HepG2 (cell line): ENCODE data around the gene CLPX. TPM values are rescaled to one million over a fixed set of nuclear protein-coding genes. Genes with fewer than 3 reads are reported as not detected.

Experiments used
- ASH2L ChIP-seq: fragments of 300-600, 200-600 bp; sonication (generic); IDR thresholded peaks from 2 replicates; pipeline ENCODE4 v1.7.0; 2017; ENCODE audit warnings: low read depth, mild to moderate bottlenecking, moderate library complexity, mixed read lengths, low read length; ENCODE audit not compliant: insufficient read length
- CREM ChIP-seq, 2 experiments: sonication (generic) in 1 of 2; formaldehyde crosslinking in 1 of 2; IDR thresholded peaks; 2 replicates each; pipeline versions ENCODE4 v1.4.0 to v1.6.1; 2016 to 2020; ENCODE audit warnings: antibody characterized with exemption in 1 of 2, mild to moderate bottlenecking in 1 of 2, missing genetic modification reagents in 1 of 2
- HDAC6 ChIP-seq: fragments of 200-600 bp; sonication (generic); IDR thresholded peaks from 2 replicates; pipeline ENCODE4 v1.7.0; 2017; ENCODE audit warnings: mild to moderate bottlenecking, antibody characterized with exemption, low read length, low read depth
- HMG20B ChIP-seq: conservative IDR thresholded peaks from 2 replicates; pipeline ENCODE4 v1.6.1; 2016; ENCODE audit warnings: missing genetic modification reagents, missing compliant biosample characterization
- JUNB ChIP-seq: sonication (generic); formaldehyde crosslinking; IDR thresholded peaks from 2 replicates; pipeline ENCODE4 v1.8.0; 2022; ENCODE audit warnings: missing genetic modification reagents, mild to moderate bottlenecking, borderline replicate concordance
- MTA3 ChIP-seq: sonication (generic); formaldehyde crosslinking; IDR thresholded peaks from 2 replicates; pipeline ENCODE4 v1.4.0; 2020; ENCODE audit warnings: missing genetic modification reagents
- SMC3 ChIP-seq: IDR thresholded peaks from 2 replicates; pipeline ENCODE4 v1.6.1; 2011; ENCODE audit warnings: low read length, improper control_type of control experiment
- YEATS2 ChIP-seq: sonication (generic); formaldehyde crosslinking; IDR thresholded peaks from 2 replicates; pipeline ENCODE4 v1.4.0; 2020; ENCODE audit warnings: missing genetic modification reagents, borderline replicate concordance
- ZFP36L1 ChIP-seq: sonication (generic); formaldehyde crosslinking; IDR thresholded peaks from 2 replicates; pipeline ENCODE4 v1.8.0; 2022; ENCODE audit warnings: mild to moderate bottlenecking, missing genetic modification reagents, moderate library complexity
- ZNF557 ChIP-seq: sonication (generic); formaldehyde crosslinking; IDR thresholded peaks from 2 replicates; pipeline ENCODE4 v1.4.0; 2020; ENCODE audit warnings: missing genetic modification reagents
- ZNF564 ChIP-seq: sonication (generic); formaldehyde crosslinking; IDR thresholded peaks from 2 replicates; pipeline ENCODE4 v1.8.1; 2023; ENCODE audit warnings: mild to moderate bottlenecking, missing genetic modification reagents
- ZNF570 ChIP-seq: sonication (generic); formaldehyde crosslinking; IDR thresholded peaks from 2 replicates; pipeline ENCODE4 v1.4.0; 2020; ENCODE audit warnings: mild to moderate bottlenecking, missing genetic modification reagents, borderline replicate concordance
- ZNF615 ChIP-seq: sonication (generic); formaldehyde crosslinking; IDR thresholded peaks from 2 replicates; pipeline ENCODE4 v1.5.0; 2020; ENCODE audit warnings: mild to moderate bottlenecking, missing genetic modification reagents, borderline replicate concordance
- polyA plus RNA-seq, 8 experiments: library from polyadenylated mRNA; depleted of rRNA in 3 of 8; stranded (reverse) in 7 of 8; unstranded in 1 of 8; fragments of >200 nt; fragmentation: Illumina TruSeq in 4 of 8; extraction: Trizol in 4 of 8; gene quantifications; 2 replicates each; pipeline versions ENCODE4 v1.2.1 to v1.2.3, GENCODE V29; 2011 to 2016; ENCODE audit warnings: low read depth in 4 of 8, missing spikeins in 1 of 8, mixed read lengths in 1 of 8; ENCODE audit not compliant: insufficient read depth in 1 of 8
- total RNA-seq, 5 experiments: library from RNA; depleted of rRNA; stranded (reverse); fragments of >200 nt; fragmentation: Illumina TruSeq; extraction: Trizol; gene quantifications; 2 replicates each; pipeline ENCODE4 v1.2.3, GENCODE V29; 2016; ENCODE audit warnings: low read depth in 1 of 5
- TF ChIP-seq, protein P1 (sequence below): IDR thresholded peaks from 2 replicates; pipeline ENCODE4 v1.4.0; 2020; ENCODE audit warnings: mild to moderate bottlenecking, missing genetic modification reagents
- TF ChIP-seq, protein P2 (sequence below): sonication (generic); formaldehyde crosslinking; conservative IDR thresholded peaks from 2 replicates; pipeline ENCODE4 v1.4.0; 2020; ENCODE audit warnings: mild to moderate bottlenecking, missing genetic modification reagents, moderate library complexity
- TF ChIP-seq, protein P3 (sequence below): sonication (generic); formaldehyde crosslinking; IDR thresholded peaks from 2 replicates; pipeline ENCODE4 v1.4.0; 2020; ENCODE audit warnings: missing genetic modification reagents
- TF ChIP-seq, protein P4 (sequence below): sonication (generic); formaldehyde crosslinking; IDR thresholded peaks from 2 replicates; pipeline ENCODE4 v1.8.0; 2022; ENCODE audit warnings: mild to moderate bottlenecking, missing genetic modification reagents, moderate library complexity
- TF ChIP-seq, protein P5 (sequence below): IDR thresholded peaks from 2 replicates; pipeline ENCODE4 v1.6.1; 2016; ENCODE audit warnings: low read depth, control low read depth

Gene CLPX
- total and polyA plus RNA-seq, 2 of the 13 experiments (the other 11 are each of a cell fraction or from before 2014, with no cell fraction given) = 33.9 to 61.3 TPM

DNA sequence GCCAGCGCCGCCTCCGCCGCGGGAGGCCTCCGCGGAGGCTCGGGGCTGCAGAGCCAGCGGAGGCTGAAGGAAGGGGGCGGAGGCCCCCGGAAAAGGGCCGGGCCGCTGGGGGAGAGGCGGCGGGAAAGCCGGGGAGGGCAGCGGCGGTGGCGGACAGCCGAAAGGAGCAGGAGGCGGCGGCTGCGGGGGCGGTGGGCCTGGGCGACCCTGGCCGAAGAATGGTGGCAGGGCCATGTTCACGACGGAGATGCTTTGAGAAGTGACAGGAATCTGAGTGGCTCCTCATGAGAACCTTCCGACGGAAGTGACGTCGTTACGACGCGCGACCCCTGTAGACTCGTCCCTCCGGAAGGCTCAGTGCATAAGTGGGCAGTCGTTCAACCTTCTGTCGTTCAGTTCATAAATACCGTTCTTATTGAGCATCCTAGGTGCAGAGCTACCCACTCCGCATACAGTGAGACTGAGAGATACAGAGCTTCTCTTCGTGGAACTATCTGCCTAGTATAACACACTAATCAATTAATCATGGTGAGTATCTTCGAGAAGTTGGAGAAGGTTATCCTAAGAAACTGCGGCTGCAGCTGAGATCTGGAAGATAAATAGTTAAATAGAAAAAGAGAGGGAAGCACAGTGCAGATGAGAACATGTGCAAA, 51.5 kb downstream of the CLPX start, which contains the start of gene PDCD7 (continued):
- TF ChIP-seq, protein P1, sequence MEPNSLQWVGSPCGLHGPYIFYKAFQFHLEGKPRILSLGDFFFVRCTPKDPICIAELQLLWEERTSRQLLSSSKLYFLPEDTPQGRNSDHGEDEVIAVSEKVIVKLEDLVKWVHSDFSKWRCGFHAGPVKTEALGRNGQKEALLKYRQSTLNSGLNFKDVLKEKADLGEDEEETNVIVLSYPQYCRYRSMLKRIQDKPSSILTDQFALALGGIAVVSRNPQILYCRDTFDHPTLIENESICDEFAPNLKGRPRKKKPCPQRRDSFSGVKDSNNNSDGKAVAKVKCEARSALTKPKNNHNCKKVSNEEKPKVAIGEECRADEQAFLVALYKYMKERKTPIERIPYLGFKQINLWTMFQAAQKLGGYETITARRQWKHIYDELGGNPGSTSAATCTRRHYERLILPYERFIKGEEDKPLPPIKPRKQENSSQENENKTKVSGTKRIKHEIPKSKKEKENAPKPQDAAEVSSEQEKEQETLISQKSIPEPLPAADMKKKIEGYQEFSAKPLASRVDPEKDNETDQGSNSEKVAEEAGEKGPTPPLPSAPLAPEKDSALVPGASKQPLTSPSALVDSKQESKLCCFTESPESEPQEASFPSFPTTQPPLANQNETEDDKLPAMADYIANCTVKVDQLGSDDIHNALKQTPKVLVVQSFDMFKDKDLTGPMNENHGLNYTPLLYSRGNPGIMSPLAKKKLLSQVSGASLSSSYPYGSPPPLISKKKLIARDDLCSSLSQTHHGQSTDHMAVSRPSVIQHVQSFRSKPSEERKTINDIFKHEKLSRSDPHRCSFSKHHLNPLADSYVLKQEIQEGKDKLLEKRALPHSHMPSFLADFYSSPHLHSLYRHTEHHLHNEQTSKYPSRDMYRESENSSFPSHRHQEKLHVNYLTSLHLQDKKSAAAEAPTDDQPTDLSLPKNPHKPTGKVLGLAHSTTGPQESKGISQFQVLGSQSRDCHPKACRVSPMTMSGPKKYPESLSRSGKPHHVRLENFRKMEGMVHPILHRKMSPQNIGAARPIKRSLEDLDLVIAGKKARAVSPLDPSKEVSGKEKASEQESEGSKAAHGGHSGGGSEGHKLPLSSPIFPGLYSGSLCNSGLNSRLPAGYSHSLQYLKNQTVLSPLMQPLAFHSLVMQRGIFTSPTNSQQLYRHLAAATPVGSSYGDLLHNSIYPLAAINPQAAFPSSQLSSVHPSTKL (CRISPR knock-in tag) = peak; percentile 59
- TF ChIP-seq HMG20B (CRISPR knock-in tag) (no peak), CREM (IDR thresholded peaks at IDR 0.05) (peak; percentile 97), CREM (CRISPR knock-in tag; IDR thresholded peaks at IDR 0.05) (peak; percentile 73; the same call in 1 of the 2 replicates), YEATS2 (CRISPR knock-in tag) (peak; percentile 95), ZNF570 (no peak), ZNF564 (CRISPR knock-in tag) (no peak), ZNF615 (CRISPR knock-in tag) (no peak), ZNF557 (CRISPR knock-in tag) (no peak), MTA3 (CRISPR knock-in tag) (no peak), SMC3 (no peak), JUNB (CRISPR knock-in tag) (no peak), ZFP36L1 (no peak), HDAC6 (no peak), ASH2L (peak; percentile 73)
- TF ChIP-seq, protein P2, sequence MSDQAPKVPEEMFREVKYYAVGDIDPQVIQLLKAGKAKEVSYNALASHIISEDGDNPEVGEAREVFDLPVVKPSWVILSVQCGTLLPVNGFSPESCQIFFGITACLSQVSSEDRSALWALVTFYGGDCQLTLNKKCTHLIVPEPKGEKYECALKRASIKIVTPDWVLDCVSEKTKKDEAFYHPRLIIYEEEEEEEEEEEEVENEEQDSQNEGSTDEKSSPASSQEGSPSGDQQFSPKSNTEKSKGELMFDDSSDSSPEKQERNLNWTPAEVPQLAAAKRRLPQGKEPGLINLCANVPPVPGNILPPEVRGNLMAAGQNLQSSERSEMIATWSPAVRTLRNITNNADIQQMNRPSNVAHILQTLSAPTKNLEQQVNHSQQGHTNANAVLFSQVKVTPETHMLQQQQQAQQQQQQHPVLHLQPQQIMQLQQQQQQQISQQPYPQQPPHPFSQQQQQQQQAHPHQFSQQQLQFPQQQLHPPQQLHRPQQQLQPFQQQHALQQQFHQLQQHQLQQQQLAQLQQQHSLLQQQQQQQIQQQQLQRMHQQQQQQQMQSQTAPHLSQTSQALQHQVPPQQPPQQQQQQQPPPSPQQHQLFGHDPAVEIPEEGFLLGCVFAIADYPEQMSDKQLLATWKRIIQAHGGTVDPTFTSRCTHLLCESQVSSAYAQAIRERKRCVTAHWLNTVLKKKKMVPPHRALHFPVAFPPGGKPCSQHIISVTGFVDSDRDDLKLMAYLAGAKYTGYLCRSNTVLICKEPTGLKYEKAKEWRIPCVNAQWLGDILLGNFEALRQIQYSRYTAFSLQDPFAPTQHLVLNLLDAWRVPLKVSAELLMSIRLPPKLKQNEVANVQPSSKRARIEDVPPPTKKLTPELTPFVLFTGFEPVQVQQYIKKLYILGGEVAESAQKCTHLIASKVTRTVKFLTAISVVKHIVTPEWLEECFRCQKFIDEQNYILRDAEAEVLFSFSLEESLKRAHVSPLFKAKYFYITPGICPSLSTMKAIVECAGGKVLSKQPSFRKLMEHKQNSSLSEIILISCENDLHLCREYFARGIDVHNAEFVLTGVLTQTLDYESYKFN = no peak
- TF ChIP-seq, protein P3, sequence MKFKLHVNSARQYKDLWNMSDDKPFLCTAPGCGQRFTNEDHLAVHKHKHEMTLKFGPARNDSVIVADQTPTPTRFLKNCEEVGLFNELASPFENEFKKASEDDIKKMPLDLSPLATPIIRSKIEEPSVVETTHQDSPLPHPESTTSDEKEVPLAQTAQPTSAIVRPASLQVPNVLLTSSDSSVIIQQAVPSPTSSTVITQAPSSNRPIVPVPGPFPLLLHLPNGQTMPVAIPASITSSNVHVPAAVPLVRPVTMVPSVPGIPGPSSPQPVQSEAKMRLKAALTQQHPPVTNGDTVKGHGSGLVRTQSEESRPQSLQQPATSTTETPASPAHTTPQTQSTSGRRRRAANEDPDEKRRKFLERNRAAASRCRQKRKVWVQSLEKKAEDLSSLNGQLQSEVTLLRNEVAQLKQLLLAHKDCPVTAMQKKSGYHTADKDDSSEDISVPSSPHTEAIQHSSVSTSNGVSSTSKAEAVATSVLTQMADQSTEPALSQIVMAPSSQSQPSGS (CRISPR knock-in tag) = 0 out of 2 replicates have a peak, but pooled peaks have one; percentile 15
- TF ChIP-seq, protein P4, sequence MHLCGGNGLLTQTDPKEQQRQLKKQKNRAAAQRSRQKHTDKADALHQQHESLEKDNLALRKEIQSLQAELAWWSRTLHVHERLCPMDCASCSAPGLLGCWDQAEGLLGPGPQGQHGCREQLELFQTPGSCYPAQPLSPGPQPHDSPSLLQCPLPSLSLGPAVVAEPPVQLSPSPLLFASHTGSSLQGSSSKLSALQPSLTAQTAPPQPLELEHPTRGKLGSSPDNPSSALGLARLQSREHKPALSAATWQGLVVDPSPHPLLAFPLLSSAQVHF (CRISPR knock-in tag) = no peak
- TF ChIP-seq, protein P5, sequence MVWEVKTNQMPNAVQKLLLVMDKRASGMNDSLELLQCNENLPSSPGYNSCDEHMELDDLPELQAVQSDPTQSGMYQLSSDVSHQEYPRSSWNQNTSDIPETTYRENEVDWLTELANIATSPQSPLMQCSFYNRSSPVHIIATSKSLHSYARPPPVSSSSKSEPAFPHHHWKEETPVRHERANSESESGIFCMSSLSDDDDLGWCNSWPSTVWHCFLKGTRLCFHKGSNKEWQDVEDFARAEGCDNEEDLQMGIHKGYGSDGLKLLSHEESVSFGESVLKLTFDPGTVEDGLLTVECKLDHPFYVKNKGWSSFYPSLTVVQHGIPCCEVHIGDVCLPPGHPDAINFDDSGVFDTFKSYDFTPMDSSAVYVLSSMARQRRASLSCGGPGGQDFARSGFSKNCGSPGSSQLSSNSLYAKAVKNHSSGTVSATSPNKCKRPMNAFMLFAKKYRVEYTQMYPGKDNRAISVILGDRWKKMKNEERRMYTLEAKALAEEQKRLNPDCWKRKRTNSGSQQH (CRISPR knock-in tag) = 0 out of 2 replicates have a peak, but pooled peaks have one; percentile 48
